BJ (cell line): ENCODE results near the gene SUPT3H. TPM values are rescaled to one million over a fixed set of nuclear protein-coding genes. Genes with fewer than 3 reads are reported as not detected.
"Not testable (repeated sequence)": the region's sequence is repeated elsewhere in the genome, so short reads cannot be mapped to it uniquely, and the experiment has no call there.

Experiments used
- CTCF ChIA-PET: fragments of 350-600 bp; formaldehyde crosslinking; extraction: SDS; loops from one replicate; lab custom pipeline; 2021; ENCODE audit warnings: antibody characterized with exemption, inconsistent platforms; lab: Yijun Ruan, JAX
- POLR2A ChIA-PET: fragments of 300-600 bp; sonication (Branson Sonifier 250); formaldehyde crosslinking; extraction: SDS; loops from one replicate; lab custom pipeline; 2021; ENCODE audit warnings: antibody characterized with exemption; lab: Charles Lee
- DNase-seq: peaks from one replicate; pipeline ENCODE4 v3.0.0-alpha.2; 2011; ENCODE audit warnings: low read depth
- H3K27me3 ChIP-seq: 2 replicates; pipeline ENCODE4 v1.6.0; 2011; ENCODE audit warnings: low read length; ENCODE audit not compliant: control insufficient read depth, insufficient read depth
- H3K36me3 ChIP-seq: 2 replicates; pipeline ENCODE4 v1.5.1; 2011; ENCODE audit warnings: low read length; ENCODE audit not compliant: control insufficient read depth, insufficient read depth
- H3K4me3 ChIP-seq: 2 replicates; pipeline ENCODE4 v1.5.1; 2011; ENCODE audit warnings: low read depth, mild to moderate bottlenecking, control low read depth, low read length
- CTCF ChIP-seq: IDR thresholded peaks from 2 replicates; pipeline ENCODE4 v1.5.1; 2011; ENCODE audit warnings: low read depth, mild to moderate bottlenecking, control low read depth, inconsistent platforms, low read length, moderate library complexity; ENCODE audit not compliant: insufficient read depth
- polyA plus RNA-seq: library from polyadenylated mRNA; depleted of rRNA; stranded (reverse); fragments of >200 nt; gene quantifications from 2 replicates; pipeline ENCODE4 v1.2.3, GENCODE V29; 2011

Gene SUPT3H
- polyA plus RNA-seq, 1 experiment: 7.8 TPM

- H3K4me3 ChIP-seq: no peak overlapping the region
- no peaks in the 10 kb centered on the region for H3K27me3 ChIP-seq
- CTCF ChIA-PET: interaction anchor here (1.0 to 1.7 kb wide), 3 partner anchors 12 to 388 kb away, joined by 3 to 4 read pairs (median 3); no protein-coding TSS in a partner anchor
- TF ChIP-seq CTCF: no peak
- DNase-seq: no peak
- no peaks in the 10 kb centered on the region for H3K36me3 ChIP-seq
- POLR2A ChIA-PET: no interaction called here
Observed at GRCh38 chr6:45044510-45045252, 333.1 kb downstream of the SUPT3H start.

GRCh38 chr6:45044086-45044485 is 333.6 kb downstream of the SUPT3H start:
- TF ChIP-seq CTCF: no peak
- Histone ChIP-seq H3K4me3 (no peak overlapping the region), H3K27me3 (no peaks in the 10 kb centered on the region), H3K36me3 (no peaks in the 10 kb centered on the region)
- DNase-seq: no peak
- POLR2A ChIA-PET: no interaction called here
- CTCF ChIA-PET: interaction anchor here (1.0 kb wide), 1 partner anchor 24 kb away, joined by 4 read pairs; no protein-coding TSS in a partner anchor

- H3K4me3 ChIP-seq, POLR2A ChIA-PET, CTCF ChIA-PET, H3K36me3 ChIP-seq, H3K27me3 ChIP-seq, DNase-seq: not testable (repeated sequence)
Observed at GRCh38 chr6:45042673-45043072, 335.1 kb downstream of the SUPT3H start.

DNA sequence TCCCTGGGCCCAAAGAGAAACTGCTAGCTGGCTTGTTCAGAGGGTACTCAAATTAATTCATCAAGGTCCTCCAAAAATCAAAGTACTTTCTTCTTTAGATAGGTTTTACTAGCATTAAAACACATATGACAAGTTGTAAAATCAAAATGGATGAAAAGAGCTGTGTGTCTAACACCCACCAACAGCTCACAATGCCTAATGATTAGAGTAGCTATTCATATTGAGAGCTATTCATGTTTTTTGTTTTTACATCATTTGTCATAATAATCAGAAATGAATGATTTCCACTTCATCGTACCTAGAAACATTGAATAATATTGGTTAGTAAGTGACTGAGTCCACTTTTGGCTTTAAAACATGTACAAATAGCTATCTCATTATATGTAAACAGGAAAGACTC is 339.5 kb downstream of the SUPT3H start:
- H3K27me3 ChIP-seq: no peaks in the 10 kb centered on the region
- CTCF ChIA-PET: no interaction called here
- H3K36me3 ChIP-seq: no peaks in the 10 kb centered on the region
- POLR2A ChIA-PET: no interaction called here
- no peak overlapping the region for H3K4me3 ChIP-seq
- no peak for DNase-seq
- TF ChIP-seq CTCF: no peak

DNA sequence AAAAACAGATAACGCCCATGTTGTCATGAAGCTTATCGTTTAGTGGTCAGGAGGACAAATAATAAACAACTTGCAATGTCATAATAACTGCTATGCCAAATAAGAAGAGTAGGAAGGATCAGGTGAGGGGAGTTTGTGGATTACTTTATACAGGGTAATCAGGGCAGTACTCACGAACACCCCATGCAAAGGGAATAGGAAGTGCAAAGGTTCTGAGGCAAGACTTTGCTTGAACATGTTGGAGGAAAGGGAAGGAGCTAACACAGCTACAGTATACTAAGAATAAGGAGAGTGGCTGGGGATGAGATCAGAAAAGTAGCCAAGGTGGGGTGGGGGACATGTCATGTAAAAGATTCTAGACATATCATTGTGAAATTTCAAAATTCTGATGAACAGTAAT is 341.6 kb downstream of the SUPT3H start:
- H3K36me3 ChIP-seq: no peaks in the 10 kb centered on the region
- ChIA-PET POLR2A (no interaction called here), CTCF (interaction anchor here (1.2 kb wide), 1 partner anchor 13 kb away, joined by 3 read pairs; no protein-coding TSS in a partner anchor)
- DNase-seq: no peak
- no peaks in the 10 kb centered on the region for H3K27me3 ChIP-seq
- H3K4me3 ChIP-seq: no peak overlapping the region
- TF ChIP-seq CTCF: no peak
